Left lung (tissue), 10 donors: Measurements from ENCODE around the gene TBX6. TPM values are rescaled to one million over a fixed set of nuclear protein-coding genes. Genes with fewer than 3 reads are reported as not detected.

Experiments
- ATAC-seq: fragments of 200-7000 bp; cut with Tn5 transposase; one replicate; pipeline ENCODE4 v1.9.1; 2020; ENCODE audit warnings: moderate library complexity
- DNase-seq, 4 donors: peaks; one replicate each; pipeline ENCODE4 v3.0.0-alpha.2; 2013 to 2020
- H3K27ac ChIP-seq, 2 donors: fragments of 200-600 bp; sonication (generic) in 1 of 2; one replicate each; pipeline versions ENCODE4 v1.5.0 to v1.8.0; 2020 to 2021
- H3K27me3 ChIP-seq, 2 donors: fragments of 200-600 bp; sonication (generic) in 1 of 2; one replicate each; pipeline versions ENCODE4 v1.5.0 to v1.8.0; 2020 to 2021
- H3K36me3 ChIP-seq, 2 donors: fragments of 200-600 bp; sonication (generic) in 1 of 2; one replicate each; pipeline versions ENCODE4 v1.5.0 to v1.8.0; 2020 to 2021
- H3K4me1 ChIP-seq, 2 donors: fragments of 200-600 bp; one replicate each; pipeline ENCODE4 v1.8.0; 2021
- H3K4me3 ChIP-seq, 2 donors: fragments of 200-600 bp; sonication (generic) in 1 of 2; one replicate each; pipeline versions ENCODE4 v1.5.0 to v1.8.0; 2020 to 2021; ENCODE audit warnings: mild to moderate bottlenecking in 1 of 2
- H3K9me3 ChIP-seq, 2 donors: fragments of 200-600 bp; sonication (generic) in 1 of 2; one replicate each; pipeline versions ENCODE4 v1.5.0 to v1.8.0; 2020 to 2021
- intact Hi-C, 2 donors: fragments of 100-400 bp; cut with DNase I; formaldehyde crosslinking; loops; one replicate each; pipeline versions ENCODE4 v1.11.2 to v1.14.2; 2022
- polyA plus RNA-seq, 6 donors: library from polyadenylated mRNA; unstranded; fragments of 120-200 nt; gene quantifications; one replicate each; pipeline ENCODE4 v1.2.1, GENCODE V29; 2013; ENCODE audit not compliant: insufficient read length in 6 of 6
- total RNA-seq, 2 donors: library from RNA; stranded (reverse); fragmentation: NEBNext Ultra II Directional; extraction: Animal tissue kit (Norgen Biotek cat#: 25700); gene quantifications; one replicate each; pipeline ENCODE4 v1.2.1, GENCODE V29; 2021
- TF ChIP-seq, protein P1 (sequence below), 2 donors: fragments of 200-600 bp; sonication (generic) in 1 of 2; IDR thresholded peaks; one replicate each; pipeline versions ENCODE4 v1.5.0 to v1.8.0; 2021; ENCODE audit warnings: antibody characterized with exemption in 2 of 2
- donor health status: DM: no; HTN: yes; CAD: no.
- donor health status: DM: no; HTN: no; CAD: no.

TBX6 gene
- total and polyA plus RNA-seq, 8 donors: 0.79 to 1.9 (median 1.7) TPM

- Histone ChIP-seq H3K36me3 (peaks cover 0 to 19% of the 10 kb centered on the region in 2 donors), H3K9me3 (no peaks in the 10 kb centered on the region), H3K4me1 (peaks cover 26 to 41% of the 10 kb centered on the region in 2 donors), H3K27ac (peak overlapping the region; percentile 98 to 99), H3K27me3 (no peaks in the 10 kb centered on the region), H3K4me3 (peak overlapping the region; percentile 55 to 98)
- TF ChIP-seq, protein P1, sequence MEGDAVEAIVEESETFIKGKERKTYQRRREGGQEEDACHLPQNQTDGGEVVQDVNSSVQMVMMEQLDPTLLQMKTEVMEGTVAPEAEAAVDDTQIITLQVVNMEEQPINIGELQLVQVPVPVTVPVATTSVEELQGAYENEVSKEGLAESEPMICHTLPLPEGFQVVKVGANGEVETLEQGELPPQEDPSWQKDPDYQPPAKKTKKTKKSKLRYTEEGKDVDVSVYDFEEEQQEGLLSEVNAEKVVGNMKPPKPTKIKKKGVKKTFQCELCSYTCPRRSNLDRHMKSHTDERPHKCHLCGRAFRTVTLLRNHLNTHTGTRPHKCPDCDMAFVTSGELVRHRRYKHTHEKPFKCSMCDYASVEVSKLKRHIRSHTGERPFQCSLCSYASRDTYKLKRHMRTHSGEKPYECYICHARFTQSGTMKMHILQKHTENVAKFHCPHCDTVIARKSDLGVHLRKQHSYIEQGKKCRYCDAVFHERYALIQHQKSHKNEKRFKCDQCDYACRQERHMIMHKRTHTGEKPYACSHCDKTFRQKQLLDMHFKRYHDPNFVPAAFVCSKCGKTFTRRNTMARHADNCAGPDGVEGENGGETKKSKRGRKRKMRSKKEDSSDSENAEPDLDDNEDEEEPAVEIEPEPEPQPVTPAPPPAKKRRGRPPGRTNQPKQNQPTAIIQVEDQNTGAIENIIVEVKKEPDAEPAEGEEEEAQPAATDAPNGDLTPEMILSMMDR (IDR thresholded peaks at IDR 0.05): no peak
- peak in 1 of 4 donors; percentile 15 for DNase-seq
- intact Hi-C loops: no loop called here
- ATAC-seq: no peak
Measured at GRCh38 chr16:30063278-30063892, 28.3 kb downstream of the TBX6 start.

DNA sequence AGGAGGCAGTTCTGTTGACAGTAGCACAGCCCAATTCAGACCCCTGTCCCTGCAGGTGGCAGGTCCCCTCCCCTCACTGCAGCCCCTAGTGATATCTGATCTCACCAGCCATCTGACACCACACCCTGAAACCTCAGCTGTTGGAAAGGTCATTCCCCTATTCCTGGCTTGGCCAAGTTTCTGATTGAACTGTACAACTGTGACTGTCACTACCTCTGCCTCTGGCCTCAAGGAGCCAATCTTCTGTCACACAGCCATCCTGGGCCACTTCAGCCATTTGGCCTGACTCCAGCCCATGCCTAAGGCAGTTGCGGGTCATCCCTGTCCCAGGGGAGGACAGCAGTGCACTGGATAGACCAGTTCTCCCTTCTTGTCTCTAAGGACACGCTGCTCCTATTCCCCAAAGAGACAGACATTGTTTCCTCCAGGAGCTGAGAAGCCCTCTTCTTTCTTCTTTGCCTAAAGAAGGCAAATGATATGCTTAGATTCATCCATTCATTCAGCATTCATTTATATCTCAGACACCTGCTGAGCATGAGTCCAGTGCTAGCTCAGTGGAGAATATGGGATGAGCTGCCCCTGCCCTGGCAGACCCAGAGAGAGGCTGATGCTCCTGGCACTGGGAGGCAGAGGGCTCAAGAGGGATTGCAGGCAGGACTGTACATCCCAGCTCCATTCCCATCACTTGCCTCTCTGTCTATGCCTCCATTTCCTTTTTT lies 30.7 kb downstream of the TBX6 start:
- H3K27me3 ChIP-seq: no peaks in the 10 kb centered on the region
- no peaks in the 10 kb centered on the region for H3K9me3 ChIP-seq
- H3K4me3 ChIP-seq: no peak overlapping the region
- no peak overlapping the region for H3K27ac ChIP-seq
- H3K36me3 ChIP-seq: no peaks in the 10 kb centered on the region
- TF ChIP-seq, protein P1 (IDR thresholded peaks at IDR 0.05): no peak
- intact Hi-C loops: no loop called here
- DNase-seq (peak in 1 of 4 donors; percentile 13), ATAC-seq (no peak)
- peaks cover 13 to 20% of the 10 kb centered on the region in 2 donors for H3K4me1 ChIP-seq

DNA sequence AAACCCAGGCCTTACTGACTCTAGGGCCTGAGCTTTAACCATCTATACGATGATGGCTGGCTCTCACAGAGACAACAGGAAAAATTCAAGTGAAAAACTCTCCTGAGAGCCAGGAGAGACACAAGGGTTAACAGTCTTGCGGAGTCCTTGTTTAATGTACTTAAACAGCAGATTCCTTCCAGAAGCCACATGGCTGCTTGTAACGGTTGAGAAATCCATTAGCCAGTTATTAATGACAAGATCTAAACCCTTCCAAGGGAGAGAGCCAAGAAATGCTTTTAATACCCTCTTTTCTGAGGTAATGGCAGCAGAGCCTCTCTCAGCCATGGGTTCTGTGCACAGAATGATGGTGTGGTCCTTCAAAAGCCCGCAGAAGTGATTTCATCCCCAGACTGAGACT lies 31.4 kb downstream of the TBX6 start:
- DNase-seq (peak in 1 of 4 donors; percentile 43), ATAC-seq (no peak)
- Histone ChIP-seq H3K4me1 (peaks cover 13 to 20% of the 10 kb centered on the region in 2 donors), H3K36me3 (no peaks in the 10 kb centered on the region), H3K9me3 (no peaks in the 10 kb centered on the region), H3K27ac (peak overlapping the region in 1 of 2 donors; percentile 19), H3K4me3 (no peak overlapping the region), H3K27me3 (no peaks in the 10 kb centered on the region)
- TF ChIP-seq, protein P1 (IDR thresholded peaks at IDR 0.05): no peak
- intact Hi-C loops: no loop called here

GRCh38 chr16:30054959-30055553 lies 36.7 kb downstream of the TBX6 start:
- H3K27ac ChIP-seq: no peak overlapping the region
- H3K36me3 ChIP-seq: no peaks in the 10 kb centered on the region
- TF ChIP-seq, protein P1 (IDR thresholded peaks at IDR 0.05): peak in 1 of 2 donors; percentile 37
- no peaks in the 10 kb centered on the region for H3K27me3 ChIP-seq
- peak in 2 of 4 donors; percentile 41 to 82 for DNase-seq
- H3K4me1 ChIP-seq: peaks cover 11 to 30% of the 10 kb centered on the region in 2 donors
- peak; percentile 49 for ATAC-seq
- H3K9me3 ChIP-seq: no peaks in the 10 kb centered on the region
- intact Hi-C loops: no loop called here
- H3K4me3 ChIP-seq: no peak overlapping the region

DNA sequence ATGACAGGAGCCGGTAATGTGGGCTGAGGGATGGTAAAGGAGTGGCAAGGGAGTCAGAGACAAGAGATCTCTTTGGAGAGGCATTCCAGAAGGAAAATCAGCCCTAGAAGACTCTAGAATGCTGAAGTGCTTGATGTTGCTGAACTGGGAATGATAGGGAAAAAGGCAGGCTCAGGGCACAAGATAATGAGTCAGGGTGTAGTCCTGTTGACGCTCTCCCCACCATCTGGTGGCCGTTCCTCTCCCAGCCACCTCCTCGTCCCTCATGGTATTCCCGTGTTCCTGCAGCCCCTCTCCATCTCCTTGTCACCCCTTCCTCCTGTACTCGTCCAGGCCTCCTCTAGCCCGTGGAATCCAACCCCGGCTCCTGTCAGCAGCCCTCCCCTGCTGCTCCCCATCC lies 37.3 kb downstream of the TBX6 start:
- Histone ChIP-seq H3K27me3 (no peaks in the 10 kb centered on the region), H3K4me3 (no peak overlapping the region), H3K4me1 (peaks cover 11 to 30% of the 10 kb centered on the region in 2 donors), H3K9me3 (no peaks in the 10 kb centered on the region), H3K27ac (no peak overlapping the region), H3K36me3 (no peaks in the 10 kb centered on the region)
- no peak for DNase-seq
- intact Hi-C loops: no loop called here
- TF ChIP-seq, protein P1 (IDR thresholded peaks at IDR 0.05): no peak
- no peak for ATAC-seq
